Measurements from ENCODE around the gene ISL2. TPM values are rescaled to one million over a fixed set of nuclear protein-coding genes. Genes with fewer than 3 reads are reported as not detected.

The ISL2 gene
- total and polyA plus RNA-seq, 2 of the 13 experiments (the other 11 are each of a cell fraction or from before 2014, with no cell fraction given) = 4.3 to 5.1 TPM

DNA sequence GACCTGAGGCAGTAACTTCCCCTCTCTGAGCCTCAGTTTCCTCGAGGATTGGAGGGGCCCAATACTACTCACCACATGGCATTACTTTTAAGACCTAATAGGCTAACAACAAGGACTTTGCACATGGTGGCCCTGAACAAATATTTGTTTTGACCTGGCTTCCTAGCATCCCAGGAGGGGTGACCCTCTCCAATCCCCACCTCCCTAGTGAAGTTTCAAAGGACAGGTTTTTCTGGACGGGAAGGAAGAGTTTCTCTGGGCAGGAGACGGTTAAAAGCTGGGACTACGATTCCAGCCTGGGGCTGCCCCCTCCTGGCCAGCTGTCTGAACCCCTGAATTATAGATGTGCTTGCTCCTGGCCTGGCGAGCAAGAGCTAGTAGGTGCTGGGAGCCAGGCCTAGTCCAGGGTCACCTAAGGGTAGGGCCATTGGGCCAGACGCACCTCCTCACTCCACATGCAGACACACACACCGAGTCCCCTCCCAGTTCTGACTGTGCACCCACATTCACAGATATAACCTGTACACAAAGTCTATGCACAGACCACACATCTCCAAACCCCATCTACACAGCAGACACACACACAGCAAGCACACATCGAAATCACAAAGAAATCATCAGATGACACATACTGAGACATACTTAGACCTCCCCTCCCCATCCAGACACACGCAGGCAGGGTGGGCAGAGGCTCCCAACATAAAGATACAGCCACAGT, 2.7 kb upstream of the ISL2 start (continued):
- no peak; the same call in 1 of the 2 replicates for TF ChIP-seq HDAC2 (CRISPR knock-in tag; IDR thresholded peaks at IDR 0.05)
- TF ChIP-seq ZNF891 (CRISPR knock-in tag; IDR thresholded peaks at IDR 0.05) = no peak
- TF ChIP-seq BRF2 (CRISPR knock-in tag; IDR thresholded peaks at IDR 0.05) = no peak
- TF ChIP-seq ZNF263 (CRISPR knock-in tag; IDR thresholded peaks at IDR 0.05) = no peak
- TF ChIP-seq KDM2A (CRISPR knock-in tag; IDR thresholded peaks at IDR 0.05; ENCODE audit: borderline replicate concordance, low read depth) = peak; percentile 72
- no peak for TF ChIP-seq NAIF1 (CRISPR knock-in tag; IDR thresholded peaks at IDR 0.05; ENCODE audit: borderline replicate concordance)
- no peak for TF ChIP-seq HIVEP1 (CRISPR knock-in tag; IDR thresholded peaks at IDR 0.05)
- TF ChIP-seq, protein P1, sequence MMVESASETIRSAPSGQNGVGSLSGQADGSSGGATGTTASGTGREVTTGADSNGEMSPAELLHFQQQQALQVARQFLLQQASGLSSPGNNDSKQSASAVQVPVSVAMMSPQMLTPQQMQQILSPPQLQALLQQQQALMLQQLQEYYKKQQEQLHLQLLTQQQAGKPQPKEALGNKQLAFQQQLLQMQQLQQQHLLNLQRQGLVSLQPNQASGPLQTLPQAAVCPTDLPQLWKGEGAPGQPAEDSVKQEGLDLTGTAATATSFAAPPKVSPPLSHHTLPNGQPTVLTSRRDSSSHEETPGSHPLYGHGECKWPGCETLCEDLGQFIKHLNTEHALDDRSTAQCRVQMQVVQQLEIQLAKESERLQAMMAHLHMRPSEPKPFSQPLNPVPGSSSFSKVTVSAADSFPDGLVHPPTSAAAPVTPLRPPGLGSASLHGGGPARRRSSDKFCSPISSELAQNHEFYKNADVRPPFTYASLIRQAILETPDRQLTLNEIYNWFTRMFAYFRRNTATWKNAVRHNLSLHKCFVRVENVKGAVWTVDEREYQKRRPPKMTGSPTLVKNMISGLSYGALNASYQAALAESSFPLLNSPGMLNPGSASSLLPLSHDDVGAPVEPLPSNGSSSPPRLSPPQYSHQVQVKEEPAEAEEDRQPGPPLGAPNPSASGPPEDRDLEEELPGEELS (CRISPR knock-in tag; IDR thresholded peaks at IDR 0.05) = 0 out of 2 replicates have a peak, but pooled peaks have one; percentile 49
- no peak for TF ChIP-seq RNF2 (conservative IDR thresholded peaks at IDR 0.05; ENCODE audit: low read depth)
- peak; percentile 45; the same call in 1 of the 2 replicates for TF ChIP-seq ZNF331 (CRISPR knock-in tag; IDR thresholded peaks at IDR 0.05)
- no peak for TF ChIP-seq GABPA (IDR thresholded peaks at IDR 0.05; ENCODE audit: low read depth, low read length)
- peak; percentile 29; the same call in 1 of the 2 replicates for TF ChIP-seq GABPA (CRISPR knock-in tag; IDR thresholded peaks at IDR 0.05; ENCODE audit: low read depth)
- TF ChIP-seq ZNF761 (CRISPR knock-in tag; conservative IDR thresholded peaks at IDR 0.05) = no peak
- TF ChIP-seq, protein P2, sequence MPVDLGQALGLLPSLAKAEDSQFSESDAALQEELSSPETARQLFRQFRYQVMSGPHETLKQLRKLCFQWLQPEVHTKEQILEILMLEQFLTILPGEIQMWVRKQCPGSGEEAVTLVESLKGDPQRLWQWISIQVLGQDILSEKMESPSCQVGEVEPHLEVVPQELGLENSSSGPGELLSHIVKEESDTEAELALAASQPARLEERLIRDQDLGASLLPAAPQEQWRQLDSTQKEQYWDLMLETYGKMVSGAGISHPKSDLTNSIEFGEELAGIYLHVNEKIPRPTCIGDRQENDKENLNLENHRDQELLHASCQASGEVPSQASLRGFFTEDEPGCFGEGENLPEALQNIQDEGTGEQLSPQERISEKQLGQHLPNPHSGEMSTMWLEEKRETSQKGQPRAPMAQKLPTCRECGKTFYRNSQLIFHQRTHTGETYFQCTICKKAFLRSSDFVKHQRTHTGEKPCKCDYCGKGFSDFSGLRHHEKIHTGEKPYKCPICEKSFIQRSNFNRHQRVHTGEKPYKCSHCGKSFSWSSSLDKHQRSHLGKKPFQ (CRISPR knock-in tag; IDR thresholded peaks at IDR 0.05; ENCODE audit: insufficient replicate concordance) = peak; percentile 31
- TF ChIP-seq, protein P3, sequence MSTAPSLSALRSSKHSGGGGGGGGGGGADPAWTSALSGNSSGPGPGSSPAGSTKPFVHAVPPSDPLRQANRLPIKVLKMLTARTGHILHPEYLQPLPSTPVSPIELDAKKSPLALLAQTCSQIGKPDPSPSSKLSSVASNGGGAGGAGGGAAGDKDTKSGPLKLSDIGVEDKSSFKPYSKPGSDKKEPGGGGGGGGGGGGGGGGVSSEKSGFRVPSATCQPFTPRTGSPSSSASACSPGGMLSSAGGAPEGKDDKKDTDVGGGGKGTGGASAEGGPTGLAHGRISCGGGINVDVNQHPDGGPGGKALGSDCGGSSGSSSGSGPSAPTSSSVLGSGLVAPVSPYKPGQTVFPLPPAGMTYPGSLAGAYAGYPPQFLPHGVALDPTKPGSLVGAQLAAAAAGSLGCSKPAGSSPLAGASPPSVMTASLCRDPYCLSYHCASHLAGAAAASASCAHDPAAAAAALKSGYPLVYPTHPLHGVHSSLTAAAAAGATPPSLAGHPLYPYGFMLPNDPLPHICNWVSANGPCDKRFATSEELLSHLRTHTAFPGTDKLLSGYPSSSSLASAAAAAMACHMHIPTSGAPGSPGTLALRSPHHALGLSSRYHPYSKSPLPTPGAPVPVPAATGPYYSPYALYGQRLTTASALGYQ (CRISPR knock-in tag; IDR thresholded peaks at IDR 0.05) = no peak
- no peak for TF ChIP-seq ZNF256 (CRISPR knock-in tag; conservative IDR thresholded peaks at IDR 0.05)
- no peak for TF ChIP-seq BRD4 (CRISPR knock-in tag; IDR thresholded peaks at IDR 0.05)
- TF ChIP-seq, protein P4, sequence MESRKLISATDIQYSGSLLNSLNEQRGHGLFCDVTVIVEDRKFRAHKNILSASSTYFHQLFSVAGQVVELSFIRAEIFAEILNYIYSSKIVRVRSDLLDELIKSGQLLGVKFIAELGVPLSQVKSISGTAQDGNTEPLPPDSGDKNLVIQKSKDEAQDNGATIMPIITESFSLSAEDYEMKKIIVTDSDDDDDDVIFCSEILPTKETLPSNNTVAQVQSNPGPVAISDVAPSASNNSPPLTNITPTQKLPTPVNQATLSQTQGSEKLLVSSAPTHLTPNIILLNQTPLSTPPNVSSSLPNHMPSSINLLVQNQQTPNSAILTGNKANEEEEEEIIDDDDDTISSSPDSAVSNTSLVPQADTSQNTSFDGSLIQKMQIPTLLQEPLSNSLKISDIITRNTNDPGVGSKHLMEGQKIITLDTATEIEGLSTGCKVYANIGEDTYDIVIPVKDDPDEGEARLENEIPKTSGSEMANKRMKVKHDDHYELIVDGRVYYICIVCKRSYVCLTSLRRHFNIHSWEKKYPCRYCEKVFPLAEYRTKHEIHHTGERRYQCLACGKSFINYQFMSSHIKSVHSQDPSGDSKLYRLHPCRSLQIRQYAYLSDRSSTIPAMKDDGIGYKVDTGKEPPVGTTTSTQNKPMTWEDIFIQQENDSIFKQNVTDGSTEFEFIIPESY (CRISPR knock-in tag; IDR thresholded peaks at IDR 0.05) = peak; percentile 37; the same call in 1 of the 2 replicates
